HG02642 (cell line): ENCODE data around the gene RBBP5.

Source experiments
- ATAC-seq: cut with Tn5 transposase; IDR thresholded peaks from one replicate; pipeline ENCODE4 v1.9.1; 2021; ENCODE audit warnings: mild to moderate bottlenecking; ENCODE audit not compliant: unreplicated experiment, poor library complexity

RBBP5 gene

DNA sequence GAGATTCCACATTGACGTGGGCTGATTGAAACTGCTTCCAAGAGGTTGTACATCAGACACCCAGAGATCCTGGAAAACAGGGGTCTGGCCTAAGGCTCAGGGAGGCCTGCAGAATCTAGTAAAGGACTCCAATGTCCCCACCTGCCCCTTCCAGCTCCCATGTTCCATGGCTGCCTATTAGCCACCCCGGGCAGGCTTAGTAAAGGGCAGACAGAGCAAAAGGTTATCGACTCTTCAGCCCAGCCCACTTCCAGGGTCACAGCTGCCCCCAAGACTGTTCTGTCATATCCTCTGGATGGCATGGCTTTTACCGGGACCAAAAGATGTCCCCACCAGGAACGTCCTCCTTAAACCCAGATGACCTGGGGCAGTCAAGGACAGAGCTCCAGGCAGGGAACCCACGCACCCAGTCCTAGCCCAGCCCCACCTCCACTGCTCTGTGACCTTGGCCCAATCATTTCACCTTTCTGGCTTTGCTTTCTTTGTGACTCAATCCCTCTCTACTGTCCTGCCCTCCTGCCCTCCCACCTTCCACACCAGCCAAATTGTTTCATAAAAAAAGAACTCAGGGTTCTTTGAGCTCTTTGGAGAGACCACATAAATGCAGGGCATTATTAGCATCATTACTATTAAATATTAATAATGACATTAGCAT is 83.5 kb downstream of the RBBP5 start:
- ATAC-seq: no peak

- no peak for ATAC-seq
Observed at GRCh38 chr1:205037539-205037938, 84.2 kb downstream of the RBBP5 start.
